ENCODE data around the gene RNF222. TPM values are rescaled to one million over a fixed set of nuclear protein-coding genes. Genes with fewer than 3 reads are reported as not detected.
"Not testable (repeated sequence)": the region's sequence is repeated elsewhere in the genome, so short reads cannot be mapped to it uniquely, and the experiment has no call there.

The RNF222 gene
- polyA plus RNA-seq, 1 of the 3 experiments (the other 2 are of a cell fraction) = not detected

DNA sequence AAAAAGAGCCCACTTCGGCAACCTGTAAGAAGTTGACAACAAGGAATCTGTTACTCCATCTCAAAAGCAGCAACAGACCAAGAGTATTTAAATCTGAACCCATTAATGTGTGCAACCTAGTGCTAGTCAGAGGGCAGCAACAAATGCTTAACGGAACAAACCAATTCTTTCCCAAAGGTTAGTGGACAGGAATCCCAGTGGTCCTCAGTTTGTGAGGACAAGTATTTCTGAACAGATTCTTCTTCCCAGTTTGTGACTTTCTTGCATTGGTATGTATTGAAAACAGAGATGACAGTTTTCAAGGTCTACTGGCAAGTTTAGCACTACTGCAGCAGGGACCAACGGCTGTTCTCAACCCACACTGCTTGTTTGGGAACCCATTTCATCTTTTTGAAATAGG, 17.6 kb downstream of the RNF222 start:
- Histone ChIP-seq H3F3A (replicated peaks; ENCODE audit: insufficient read depth) (peaks cover 77% of the 10 kb centered on the region), H3K4me2 (peak overlapping the region; percentile 98; the same call in 1 of the 2 replicates), H3K9me3 (no peaks in the 10 kb centered on the region), H3K4me1 (ENCODE audit: control insufficient read depth in 1 of 2, insufficient read depth in 2 of 2, low read depth in 1 of 2, low read length in 1 of 2) (peaks cover 30 to 33% of the 10 kb centered on the region in 2 experiments; a peak in 3 of 4 replicates), H3K4me3 (ENCODE audit: low read depth in 2 of 2, low read length in 1 of 2) (peak overlapping the region; percentile 73 to 87; a peak in 2 of 4 replicates), H3K27ac (ENCODE audit: low read depth in 2 of 2, low read length in 1 of 2) (peak overlapping the region; percentile 9 to 19; a peak in 3 of 4 replicates), H4K20me1 (ENCODE audit: insufficient read depth) (peaks cover 53% of the 10 kb centered on the region), H3K9ac (peak overlapping the region; percentile 95; the same call in 1 of the 2 replicates), H3K79me2 (ENCODE audit: insufficient read depth) (peaks cover 60% of the 10 kb centered on the region), H3K9me2 (no peaks in the 10 kb centered on the region), H2AFZ (ENCODE audit: low read depth) (no peak overlapping the region), H3K36me3 (replicated peaks in 1 of 2; ENCODE audit: control insufficient read depth in 1 of 2, insufficient read depth in 2 of 2, low read length in 1 of 2) (peaks cover 32 to 56% of the 10 kb centered on the region in 2 experiments), H3K27me3 (ENCODE audit: insufficient read depth) (no peaks in the 10 kb centered on the region)
- DNase-seq = no peak
- TF ChIP-seq GABPA (IDR thresholded peaks at IDR 0.05; ENCODE audit: low read depth) (no peak), EP300 (IDR thresholded peaks at IDR 0.05; ENCODE audit: borderline replicate concordance in 1 of 2, low read depth in 1 of 2, low read length in 1 of 2) (no peak), RXRA (IDR thresholded peaks at IDR 0.05; ENCODE audit: borderline replicate concordance, low read depth) (no peak), TAF1 (IDR thresholded peaks at IDR 0.05; ENCODE audit: borderline replicate concordance, low read depth, low read length) (no peak), RCOR1 (IDR thresholded peaks at IDR 0.05; ENCODE audit: low read length) (no peak), ELF1 (IDR thresholded peaks at IDR 0.05) (no peak), EZH2phosphoT487 (IDR thresholded peaks at IDR 0.05; ENCODE audit: borderline replicate concordance, low read depth) (no peak), JUND (IDR thresholded peaks at IDR 0.05) (no peak), TCF12 (IDR thresholded peaks at IDR 0.05) (no peak), MEF2A (IDR thresholded peaks at IDR 0.05; ENCODE audit: borderline replicate concordance, low read depth) (no peak), YY1 (IDR thresholded peaks at IDR 0.05; ENCODE audit: low read depth) (no peak), FOXM1 (IDR thresholded peaks at IDR 0.05; ENCODE audit: low read depth) (no peak), NFIC (IDR thresholded peaks at IDR 0.05; ENCODE audit: borderline replicate concordance) (no peak), CHD2 (IDR thresholded peaks at IDR 0.05; ENCODE audit: low read length, partially characterized antibody) (no peak)
- TF ChIP-seq, protein P1, sequence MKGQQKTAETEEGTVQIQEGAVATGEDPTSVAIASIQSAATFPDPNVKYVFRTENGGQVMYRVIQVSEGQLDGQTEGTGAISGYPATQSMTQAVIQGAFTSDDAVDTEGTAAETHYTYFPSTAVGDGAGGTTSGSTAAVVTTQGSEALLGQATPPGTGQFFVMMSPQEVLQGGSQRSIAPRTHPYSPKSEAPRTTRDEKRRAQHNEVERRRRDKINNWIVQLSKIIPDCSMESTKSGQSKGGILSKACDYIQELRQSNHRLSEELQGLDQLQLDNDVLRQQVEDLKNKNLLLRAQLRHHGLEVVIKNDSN (IDR thresholded peaks at IDR 0.05; ENCODE audit: borderline replicate concordance, low read depth) = no peak
- CTCF ChIA-PET = no interaction called here
- POLR2A ChIA-PET = no interaction called here
- WGBS (ENCODE audit: low lambda C conversion rate) = 49% methylated on average over 3 of the region's 3 CpGs

DNA sequence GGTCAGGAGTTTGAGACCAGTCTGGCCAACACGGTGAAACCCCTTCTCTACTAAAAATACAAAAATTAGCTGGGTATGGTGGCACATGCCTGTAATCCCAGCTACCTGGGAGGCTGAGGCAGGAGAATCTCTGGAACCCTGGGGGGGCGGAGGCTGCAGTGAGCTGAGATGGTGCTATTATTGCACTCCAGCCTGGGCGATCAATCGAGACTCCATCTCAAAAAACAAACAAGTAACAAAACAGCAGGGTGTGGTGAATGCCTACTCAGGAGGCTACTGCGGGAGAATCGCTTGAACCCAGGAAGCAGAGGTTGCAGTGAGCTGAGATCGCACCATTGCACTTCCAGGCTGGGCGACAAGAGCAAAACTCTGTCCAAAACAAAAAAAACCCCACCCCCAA, 19.5 kb downstream of the RNF222 start:
- H3K79me2 ChIP-seq (ENCODE audit: insufficient read depth) = peaks cover 63% of the 10 kb centered on the region
- WGBS (ENCODE audit: low lambda C conversion rate) = 75% methylated on average over 8 of the region's 8 CpGs
- DNase-seq; H3K27me3 ChIP-seq (ENCODE audit: insufficient read depth); CTCF ChIA-PET; H2AFZ ChIP-seq (ENCODE audit: low read depth); H3K9me2 ChIP-seq; H3K4me2 ChIP-seq; H3K9me3 ChIP-seq; H3K4me3 ChIP-seq (ENCODE audit: low read depth in 2 of 2, low read length in 1 of 2); H3K9ac ChIP-seq: not testable (repeated sequence)
- H4K20me1 ChIP-seq (ENCODE audit: insufficient read depth) = peaks cover 53% of the 10 kb centered on the region
- POLR2A ChIA-PET = interaction anchor here (0.6 kb wide), 1 partner anchor 52 kb away, joined by 3 read pairs; no protein-coding TSS in a partner anchor
- peak overlapping the region in 1 of 2 experiments; percentile 71; a peak in 1 of 4 replicates for H3K27ac ChIP-seq (ENCODE audit: low read depth in 2 of 2, low read length in 1 of 2)
- H3K4me1 ChIP-seq (ENCODE audit: control insufficient read depth in 1 of 2, insufficient read depth in 2 of 2, low read depth in 1 of 2, low read length in 1 of 2) = peaks cover 23 to 28% of the 10 kb centered on the region in 2 experiments; a peak in 3 of 4 replicates
- H3F3A ChIP-seq (replicated peaks; ENCODE audit: insufficient read depth) = peaks cover 67% of the 10 kb centered on the region
- peaks cover 32 to 56% of the 10 kb centered on the region in 2 experiments for H3K36me3 ChIP-seq (replicated peaks in 1 of 2; ENCODE audit: control insufficient read depth in 1 of 2, insufficient read depth in 2 of 2, low read length in 1 of 2)

All from SK-N-SH (cell line).